ENCODE data around the gene ARL8B.

Gene ARL8B

GRCh38 chr3:5217824-5218595 lies 95.9 kb downstream of the ARL8B start:
- DNase-seq: no peak

- no peak for DNase-seq
Observed at GRCh38 chr3:5218815-5219214, 96.7 kb downstream of the ARL8B start.

GRCh38 chr3:5219216-5219615 lies 97.1 kb downstream of the ARL8B start:
- DNase-seq: no peak

- no peak for DNase-seq
Observed at GRCh38 chr3:5220193-5220592, 98.1 kb downstream of the ARL8B start.

- DNase-seq: no peak
Observed at GRCh38 chr3:5220667-5221431, 98.8 kb downstream of the ARL8B start.

DNA sequence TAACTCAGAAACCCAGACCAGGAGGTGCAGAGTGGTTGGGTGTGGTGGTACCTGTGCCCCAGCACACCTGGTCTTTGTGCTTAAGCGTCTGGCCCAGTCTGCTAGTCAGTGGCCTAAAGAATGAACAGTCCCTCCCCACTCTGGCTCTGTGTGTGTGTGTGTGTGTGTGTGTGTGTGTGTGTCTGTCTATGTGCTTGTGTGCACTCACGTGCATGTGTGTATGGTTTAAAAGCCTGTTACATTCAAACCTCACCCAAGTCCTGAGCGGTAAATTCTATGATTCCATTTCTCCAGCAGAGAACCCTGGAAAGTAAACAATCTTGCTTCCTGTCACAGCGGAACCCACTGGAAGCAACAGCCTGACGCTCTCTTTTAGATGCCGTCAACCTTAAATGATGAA lies 99.6 kb downstream of the ARL8B start:
- DNase-seq: no peak

DNA sequence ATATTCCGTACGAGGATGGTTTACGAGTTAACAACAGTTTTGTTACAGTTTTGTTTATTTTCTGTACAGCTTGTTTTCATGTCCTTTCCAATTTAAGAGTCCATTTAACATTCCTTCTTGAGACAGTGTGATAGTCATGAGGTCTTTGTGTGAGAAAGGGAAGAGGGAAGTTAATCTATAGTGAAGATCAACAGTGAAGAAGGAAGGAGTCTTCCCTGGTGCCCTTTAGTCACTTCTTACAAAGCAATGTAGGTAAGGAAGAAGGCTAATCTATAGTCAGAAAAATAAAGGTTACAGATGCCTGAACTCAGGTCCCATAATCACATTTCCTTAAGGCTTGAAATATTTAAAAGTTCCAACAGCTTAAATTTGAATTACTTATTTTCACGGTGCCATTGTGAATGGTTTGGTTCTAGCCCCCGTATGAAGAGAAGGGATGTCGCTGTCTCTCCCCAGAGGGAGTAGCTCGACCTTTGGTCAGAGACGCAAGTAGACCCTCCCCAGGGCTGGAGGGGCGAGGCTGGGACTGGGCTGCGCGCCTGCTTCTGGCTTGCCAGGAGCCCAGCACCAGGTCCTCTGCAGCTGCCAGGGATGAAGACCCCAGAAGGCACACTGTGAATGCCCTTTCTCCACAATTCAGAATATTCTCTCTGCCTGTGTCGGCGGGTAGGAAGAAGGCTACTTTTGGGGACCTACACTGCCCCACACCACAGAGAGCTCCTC lies 100.4 kb downstream of the ARL8B start:
- peak in 1 of 3 donors; percentile 34 for DNase-seq

DNA sequence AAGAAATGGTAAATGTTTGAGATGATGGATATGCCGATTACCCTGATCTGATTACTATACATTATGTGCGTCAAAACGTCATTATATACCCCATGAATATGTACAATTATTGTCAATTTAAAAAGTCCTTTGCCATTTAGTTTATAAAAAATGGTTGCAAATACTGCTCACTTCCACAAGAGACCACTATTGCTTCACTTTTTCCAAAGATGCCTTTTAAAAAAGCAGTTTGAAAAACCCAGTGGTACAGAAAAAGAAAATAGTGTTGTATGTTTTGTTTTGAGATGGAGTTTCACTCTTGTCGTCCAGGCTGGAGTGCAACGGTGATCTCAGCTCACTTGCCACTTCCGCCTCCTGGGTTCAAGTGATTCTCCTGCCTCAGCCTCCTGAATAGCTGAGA lies 104.7 kb downstream of the ARL8B start:
- peak; percentile 18 to 59 (median 43) for DNase-seq

GRCh38 chr3:5227812-5228211 lies 105.7 kb downstream of the ARL8B start:
- DNase-seq: peak in 1 of 3 donors; percentile 22

GRCh38 chr3:5229414-5229813 lies 107.3 kb downstream of the ARL8B start:
- no peak for DNase-seq

All from suppressor macrophage treated with lipopolysaccharide for 1 hour (primary cell).